Tibial nerve (tissue), 4 donors: ENCODE results near the gene OSBPL9. TPM values are rescaled to one million over a fixed set of nuclear protein-coding genes. Genes with fewer than 3 reads are reported as not detected.

ENCODE experiments used
- DNase-seq, 2 donors: peaks; one replicate each; pipeline ENCODE4 v3.0.0-alpha.2; 2019; ENCODE audit warnings: low spot score in 2 of 2
- H3K27ac ChIP-seq, 4 donors: fragments of 200-600 bp; sonication (generic) in 3 of 4; one replicate each; pipeline ENCODE4 v1.5.1; 2017 to 2019; ENCODE audit warnings: mild to moderate bottlenecking in 1 of 4
- H3K27me3 ChIP-seq, 2 donors: fragments of 200-600 bp; sonication (generic) in 1 of 2; one replicate each; pipeline versions ENCODE4 v1.5.1 to v1.6.0; 2017 to 2019
- H3K36me3 ChIP-seq, 3 donors: fragments of 200-600 bp; sonication (generic); one replicate each; pipeline ENCODE4 v1.5.1; 2018 to 2019
- H3K4me1 ChIP-seq, 4 donors: fragments of 200-600 bp; sonication (generic) in 3 of 4; one replicate each; pipeline ENCODE4 v1.5.1; 2017 to 2019
- H3K4me3 ChIP-seq, 4 donors: fragments of 200-600 bp; sonication (generic) in 3 of 4; one replicate each; pipeline ENCODE4 v1.5.1; 2017 to 2019; ENCODE audit warnings: mild to moderate bottlenecking in 1 of 4, moderate library complexity in 1 of 4
- H3K9me3 ChIP-seq, 4 donors: fragments of 200-600 bp; sonication (generic) in 3 of 4; one replicate each; pipeline ENCODE4 v1.5.1; 2017 to 2019
- EP300 ChIP-seq, 2 donors: sonication (generic); formaldehyde crosslinking; IDR thresholded peaks; one replicate each; pipeline ENCODE4 v1.6.1; 2017; ENCODE audit warnings: antibody characterized with exemption in 2 of 2, mild to moderate bottlenecking in 1 of 2
- POLR2A ChIP-seq, 2 donors: fragments of 450-650 bp; IDR thresholded peaks; one replicate each; pipeline ENCODE4 v1.6.1; 2017; ENCODE audit warnings: antibody characterized with exemption in 2 of 2, mild to moderate bottlenecking in 2 of 2, moderate library complexity in 2 of 2
- WGBS, 2 donors: methylation state at CpG; one replicate each; pipeline ENCODE4 v1.1.5; 2018; 5-methylcytosine and 5-hydroxymethylcytosine counted together
- total RNA-seq, 4 donors: library from RNA; depleted of rRNA; stranded (reverse); fragments of >200 nt; gene quantifications; one replicate each; pipeline ENCODE4 v1.1.0, GENCODE V29; 2016
- TF ChIP-seq, protein P1 (sequence below), 5 experiments: fragments of 200-600 bp in 3 of 5; fragments of 450-650 bp in 2 of 5; sonication (generic) in 3 of 5; IDR thresholded peaks; one replicate each; pipeline ENCODE4 v1.5.1; 2016 to 2019; ENCODE audit warnings: antibody characterized with exemption in 5 of 5, mild to moderate bottlenecking in 3 of 5, moderate library complexity in 2 of 5

OSBPL9 gene
- total RNA-seq, 4 donors from 2014 or later = 86.1 to 132 (median 96.9) TPM

DNA sequence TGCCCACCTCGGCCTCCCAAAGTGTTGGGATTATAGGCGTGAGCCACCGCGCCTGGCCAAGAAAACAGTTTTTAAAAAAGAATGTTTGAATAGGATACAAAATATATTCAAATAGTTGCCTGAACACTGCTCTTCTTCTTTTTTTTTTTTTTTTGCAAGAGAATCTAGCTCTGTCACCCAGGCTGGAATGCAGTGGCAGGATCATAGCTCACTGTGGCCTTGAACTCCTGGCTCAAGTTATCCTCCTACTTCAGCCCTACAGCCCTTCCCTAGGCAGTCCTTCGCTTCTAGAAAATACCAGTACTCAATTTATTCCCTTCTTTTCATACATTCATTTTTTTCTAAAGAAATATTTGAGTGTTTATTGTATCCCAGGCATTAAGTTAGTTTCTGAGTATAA lies 67.9 kb downstream of the OSBPL9 start:
- Histone ChIP-seq H3K9me3 (no peaks in the 10 kb centered on the region), H3K4me1 (peaks cover 0 to 29% (median 0%) of the 10 kb centered on the region in 4 donors), H3K27ac (no peak overlapping the region), H3K4me3 (no peak overlapping the region), H3K36me3 (no peaks in the 10 kb centered on the region), H3K27me3 (no peaks in the 10 kb centered on the region)
- TF ChIP-seq POLR2A (IDR thresholded peaks at IDR 0.05) = no peak
- TF ChIP-seq, protein P1, sequence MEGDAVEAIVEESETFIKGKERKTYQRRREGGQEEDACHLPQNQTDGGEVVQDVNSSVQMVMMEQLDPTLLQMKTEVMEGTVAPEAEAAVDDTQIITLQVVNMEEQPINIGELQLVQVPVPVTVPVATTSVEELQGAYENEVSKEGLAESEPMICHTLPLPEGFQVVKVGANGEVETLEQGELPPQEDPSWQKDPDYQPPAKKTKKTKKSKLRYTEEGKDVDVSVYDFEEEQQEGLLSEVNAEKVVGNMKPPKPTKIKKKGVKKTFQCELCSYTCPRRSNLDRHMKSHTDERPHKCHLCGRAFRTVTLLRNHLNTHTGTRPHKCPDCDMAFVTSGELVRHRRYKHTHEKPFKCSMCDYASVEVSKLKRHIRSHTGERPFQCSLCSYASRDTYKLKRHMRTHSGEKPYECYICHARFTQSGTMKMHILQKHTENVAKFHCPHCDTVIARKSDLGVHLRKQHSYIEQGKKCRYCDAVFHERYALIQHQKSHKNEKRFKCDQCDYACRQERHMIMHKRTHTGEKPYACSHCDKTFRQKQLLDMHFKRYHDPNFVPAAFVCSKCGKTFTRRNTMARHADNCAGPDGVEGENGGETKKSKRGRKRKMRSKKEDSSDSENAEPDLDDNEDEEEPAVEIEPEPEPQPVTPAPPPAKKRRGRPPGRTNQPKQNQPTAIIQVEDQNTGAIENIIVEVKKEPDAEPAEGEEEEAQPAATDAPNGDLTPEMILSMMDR (IDR thresholded peaks at IDR 0.05) = no peak
- TF ChIP-seq EP300 (IDR thresholded peaks at IDR 0.05) = no peak
- 93 to 95% methylated on average over 5 of the region's 5 CpGs for WGBS, 2 donors
- DNase-seq = no peak

DNA sequence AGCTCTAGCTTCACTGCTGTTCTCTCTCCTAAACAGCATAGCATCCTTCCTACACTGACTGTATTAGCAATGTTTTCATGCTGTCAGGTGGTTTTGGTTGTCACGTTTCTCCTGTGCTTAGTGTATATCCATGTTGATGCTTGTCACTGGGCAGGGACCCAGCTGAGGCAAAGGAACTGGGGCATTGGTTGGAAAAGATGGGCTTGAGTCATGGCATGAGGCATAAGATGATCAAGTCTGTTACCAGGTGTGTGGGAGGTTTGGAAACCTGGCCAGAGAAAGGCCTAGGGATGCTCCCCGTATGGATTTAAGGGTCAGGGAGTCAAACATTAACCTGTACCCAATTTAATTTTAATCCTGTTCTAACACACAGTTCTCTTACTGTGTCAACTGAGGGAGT lies 69.6 kb downstream of the OSBPL9 start:
- 54 to 69% methylated on average over 2 of the region's 2 CpGs for whole genome bisulfite sequencing, 2 donors
- Histone ChIP-seq H3K27me3 (no peaks in the 10 kb centered on the region), H3K9me3 (no peaks in the 10 kb centered on the region), H3K36me3 (no peaks in the 10 kb centered on the region), H3K4me1 (peaks cover 0 to 30% (median 0%) of the 10 kb centered on the region in 4 donors), H3K27ac (no peak overlapping the region), H3K4me3 (no peak overlapping the region)
- no peak for TF ChIP-seq EP300 (IDR thresholded peaks at IDR 0.05)
- no peak for TF ChIP-seq POLR2A (IDR thresholded peaks at IDR 0.05)
- TF ChIP-seq, protein P1 (IDR thresholded peaks at IDR 0.05) = no peak
- DNase-seq = no peak

DNA sequence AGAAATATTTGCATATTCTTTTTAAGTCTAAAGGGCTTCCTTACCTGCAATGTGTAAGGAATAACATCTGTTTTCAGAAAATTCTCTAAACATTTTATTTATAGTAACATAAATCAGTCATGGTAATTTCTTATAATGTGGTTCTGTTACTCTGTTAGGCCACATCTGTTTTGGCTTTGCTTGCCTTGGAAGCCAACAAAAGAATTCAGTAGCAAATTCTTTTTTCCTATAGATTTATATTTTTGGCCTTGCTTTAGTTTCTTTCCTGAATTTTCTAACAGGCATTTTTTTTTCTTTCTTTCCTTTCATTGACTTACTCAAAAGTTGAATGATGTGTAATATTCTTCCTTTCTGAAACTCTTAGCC lies 72.2 kb downstream of the OSBPL9 start:
- TF ChIP-seq, protein P1 (IDR thresholded peaks at IDR 0.05) = no peak
- TF ChIP-seq EP300 (IDR thresholded peaks at IDR 0.05) (no peak), POLR2A (IDR thresholded peaks at IDR 0.05) (no peak)
- Histone ChIP-seq H3K27ac (no peak overlapping the region), H3K9me3 (no peaks in the 10 kb centered on the region), H3K36me3 (no peaks in the 10 kb centered on the region), H3K4me3 (no peak overlapping the region), H3K4me1 (peaks cover 0 to 53% (median 0%) of the 10 kb centered on the region in 4 donors), H3K27me3 (no peaks in the 10 kb centered on the region)
- DNase-seq = no peak

DNA sequence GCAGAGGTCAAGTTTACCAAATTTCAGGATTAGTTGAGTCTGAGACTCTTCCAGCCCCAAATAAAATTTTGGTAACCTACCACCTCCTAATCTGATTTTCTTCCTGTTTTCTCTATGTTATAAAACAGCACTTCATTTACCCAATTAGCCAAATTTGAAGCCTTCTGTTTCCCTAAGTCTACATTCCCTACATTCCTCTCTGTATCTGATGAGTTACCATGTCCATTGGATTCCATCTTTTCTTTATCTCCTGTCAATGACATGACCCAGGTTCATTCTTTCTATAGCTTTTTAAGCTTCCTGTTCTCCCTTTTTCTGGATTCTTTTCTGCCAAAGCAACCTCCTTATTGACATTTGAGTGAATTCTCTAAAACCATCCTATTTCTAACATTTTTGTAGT lies 72.8 kb downstream of the OSBPL9 start:
- Histone ChIP-seq H3K36me3 (no peaks in the 10 kb centered on the region), H3K9me3 (no peaks in the 10 kb centered on the region), H3K27ac (peak overlapping the region in 1 of 4 donors; percentile 20), H3K4me1 (peaks cover 0 to 58% (median 0%) of the 10 kb centered on the region in 4 donors), H3K4me3 (no peak overlapping the region), H3K27me3 (no peaks in the 10 kb centered on the region)
- TF ChIP-seq EP300 (IDR thresholded peaks at IDR 0.05) (no peak), POLR2A (IDR thresholded peaks at IDR 0.05) (no peak)
- TF ChIP-seq, protein P1 (IDR thresholded peaks at IDR 0.05) = no peak
- no peak for DNase-seq

DNA sequence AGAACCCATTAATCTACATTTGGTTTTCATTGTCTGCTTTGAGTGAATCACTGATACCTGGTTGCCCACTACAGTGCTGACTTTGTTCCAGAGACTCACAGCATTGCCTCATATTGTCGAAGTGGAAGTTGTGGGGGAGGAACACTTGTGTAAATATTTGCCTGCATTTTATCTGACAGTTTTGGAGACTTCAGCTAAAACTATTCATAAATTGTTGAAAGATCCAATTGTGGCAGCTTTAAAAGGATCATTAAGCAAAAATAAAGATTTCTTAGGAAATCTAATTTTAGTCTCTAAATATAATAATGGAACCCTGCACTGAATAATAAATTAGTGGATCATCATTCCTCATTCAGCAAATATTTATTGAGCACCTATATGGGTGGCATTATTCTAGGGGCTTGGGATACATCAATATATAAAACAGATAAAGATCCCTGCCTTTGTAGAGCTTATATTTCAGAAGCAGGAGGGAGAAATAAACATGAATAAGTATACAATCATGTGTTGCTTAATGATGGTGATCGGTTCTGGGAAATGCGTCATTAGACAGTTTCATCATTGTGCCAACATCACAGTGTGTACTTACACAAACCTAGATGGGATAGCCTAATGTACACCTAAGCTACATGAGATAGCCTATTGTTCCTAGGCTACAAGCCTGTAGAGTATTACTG lies 73.5 kb downstream of the OSBPL9 start:
- 50 to 61% methylated on average over 3 of the region's 3 CpGs for WGBS, 2 donors
- H3K4me1 ChIP-seq = peaks cover 0 to 66% (median 0%) of the 10 kb centered on the region in 4 donors
- DNase-seq = no peak
- H3K36me3 ChIP-seq = no peaks in the 10 kb centered on the region
- no peak overlapping the region for H3K4me3 ChIP-seq
- no peak for TF ChIP-seq EP300 (IDR thresholded peaks at IDR 0.05)
- TF ChIP-seq, protein P1 (IDR thresholded peaks at IDR 0.05) = no peak
- no peak for TF ChIP-seq POLR2A (IDR thresholded peaks at IDR 0.05)
- H3K9me3 ChIP-seq = no peaks in the 10 kb centered on the region
- peak overlapping the region in 1 of 4 donors; percentile 20 for H3K27ac ChIP-seq
- H3K27me3 ChIP-seq = no peaks in the 10 kb centered on the region
